Left ventricle myocardium inferior (tissue), 1 donor: Measurements from ENCODE around the gene FBXW4. TPM values are rescaled to one million over a fixed set of nuclear protein-coding genes. Genes with fewer than 3 reads are reported as not detected.

ENCODE experiments used
- DNase-seq: peaks from one replicate; pipeline ENCODE4 v3.0.0-alpha.2; 2020
- H3K27ac ChIP-seq: fragments of 200-600 bp; replicated peaks from 2 replicates; pipeline ENCODE4 v1.8.0; 2021
- H3K27me3 ChIP-seq: fragments of 200-600 bp; 2 replicates; pipeline ENCODE4 v1.8.0; 2021; ENCODE audit warnings: low read depth
- H3K36me3 ChIP-seq: fragments of 200-600 bp; 2 replicates; pipeline ENCODE4 v1.8.0; 2021
- H3K4me1 ChIP-seq: fragments of 200-600 bp; 2 replicates; pipeline ENCODE4 v1.8.0; 2021
- H3K4me3 ChIP-seq: fragments of 200-600 bp; 2 replicates; pipeline ENCODE4 v1.8.0; 2021; ENCODE audit warnings: mild to moderate bottlenecking, moderate library complexity
- H3K9me3 ChIP-seq: fragments of 200-600 bp; replicated peaks from 2 replicates; pipeline ENCODE4 v1.8.0; 2021
- intact Hi-C: fragments of 100-400 bp; cut with micrococcal nuclease; formaldehyde crosslinking; loops from one replicate; pipeline ENCODE4 v1.11.0; 2022
- total RNA-seq: library from RNA; stranded (reverse); fragmentation: NEBNext Ultra II Directional; extraction: Animal tissue kit (Norgen Biotek cat#: 25700); gene quantifications from one replicate; pipeline ENCODE4 v1.2.1, GENCODE V29; 2021
- TF ChIP-seq, protein P1 (sequence below): fragments of 200-600 bp; IDR thresholded peaks from 2 replicates; pipeline ENCODE4 v1.8.0; 2021; ENCODE audit warnings: antibody characterized with exemption, mild to moderate bottlenecking, borderline replicate concordance
- donor health status: DM: no; HTN: yes; CAD: no; lungs with severe emphysema.

The FBXW4 gene
- total RNA-seq, 1 donor from 2014 or later = 99.1 TPM

DNA sequence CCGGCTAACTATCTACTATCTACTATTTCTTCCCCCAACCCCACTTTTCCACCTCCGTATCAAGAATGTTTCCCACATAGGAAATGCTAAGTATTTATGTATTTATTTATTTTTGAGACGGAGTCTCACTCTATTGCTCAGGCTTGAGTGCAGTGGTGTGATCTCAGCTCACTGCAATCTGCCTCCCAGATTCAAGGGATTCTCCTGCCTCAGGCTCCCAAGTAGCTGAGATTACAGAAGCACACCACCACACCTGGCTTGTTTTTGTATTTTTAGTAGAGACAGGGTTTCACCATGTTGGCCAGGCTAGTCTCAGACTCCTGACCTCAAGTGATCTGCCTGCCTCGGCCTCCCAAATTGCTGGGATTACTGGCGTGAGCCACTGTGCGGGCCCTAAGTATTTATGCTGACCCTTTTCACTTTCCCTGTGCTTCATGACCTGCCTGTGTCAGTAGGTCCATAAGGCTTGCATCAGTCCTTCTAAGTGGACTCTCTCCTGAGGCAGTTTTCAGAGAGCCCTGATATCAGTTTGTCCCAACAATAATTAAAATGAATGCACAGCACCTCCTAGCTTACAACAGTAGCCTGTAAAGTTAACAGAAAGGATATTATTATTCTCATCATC lies 25.7 kb upstream of the FBXW4 start:
- Histone ChIP-seq H3K27me3 (peaks cover 45% of the 10 kb centered on the region), H3K4me3 (no peak overlapping the region), H3K36me3 (no peaks in the 10 kb centered on the region), H3K27ac (no peak overlapping the region), H3K4me1 (no peaks in the 10 kb centered on the region), H3K9me3 (no peaks in the 10 kb centered on the region)
- no peak for DNase-seq
- intact Hi-C loops = no loop called here
- TF ChIP-seq, protein P1, sequence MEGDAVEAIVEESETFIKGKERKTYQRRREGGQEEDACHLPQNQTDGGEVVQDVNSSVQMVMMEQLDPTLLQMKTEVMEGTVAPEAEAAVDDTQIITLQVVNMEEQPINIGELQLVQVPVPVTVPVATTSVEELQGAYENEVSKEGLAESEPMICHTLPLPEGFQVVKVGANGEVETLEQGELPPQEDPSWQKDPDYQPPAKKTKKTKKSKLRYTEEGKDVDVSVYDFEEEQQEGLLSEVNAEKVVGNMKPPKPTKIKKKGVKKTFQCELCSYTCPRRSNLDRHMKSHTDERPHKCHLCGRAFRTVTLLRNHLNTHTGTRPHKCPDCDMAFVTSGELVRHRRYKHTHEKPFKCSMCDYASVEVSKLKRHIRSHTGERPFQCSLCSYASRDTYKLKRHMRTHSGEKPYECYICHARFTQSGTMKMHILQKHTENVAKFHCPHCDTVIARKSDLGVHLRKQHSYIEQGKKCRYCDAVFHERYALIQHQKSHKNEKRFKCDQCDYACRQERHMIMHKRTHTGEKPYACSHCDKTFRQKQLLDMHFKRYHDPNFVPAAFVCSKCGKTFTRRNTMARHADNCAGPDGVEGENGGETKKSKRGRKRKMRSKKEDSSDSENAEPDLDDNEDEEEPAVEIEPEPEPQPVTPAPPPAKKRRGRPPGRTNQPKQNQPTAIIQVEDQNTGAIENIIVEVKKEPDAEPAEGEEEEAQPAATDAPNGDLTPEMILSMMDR = no peak

DNA sequence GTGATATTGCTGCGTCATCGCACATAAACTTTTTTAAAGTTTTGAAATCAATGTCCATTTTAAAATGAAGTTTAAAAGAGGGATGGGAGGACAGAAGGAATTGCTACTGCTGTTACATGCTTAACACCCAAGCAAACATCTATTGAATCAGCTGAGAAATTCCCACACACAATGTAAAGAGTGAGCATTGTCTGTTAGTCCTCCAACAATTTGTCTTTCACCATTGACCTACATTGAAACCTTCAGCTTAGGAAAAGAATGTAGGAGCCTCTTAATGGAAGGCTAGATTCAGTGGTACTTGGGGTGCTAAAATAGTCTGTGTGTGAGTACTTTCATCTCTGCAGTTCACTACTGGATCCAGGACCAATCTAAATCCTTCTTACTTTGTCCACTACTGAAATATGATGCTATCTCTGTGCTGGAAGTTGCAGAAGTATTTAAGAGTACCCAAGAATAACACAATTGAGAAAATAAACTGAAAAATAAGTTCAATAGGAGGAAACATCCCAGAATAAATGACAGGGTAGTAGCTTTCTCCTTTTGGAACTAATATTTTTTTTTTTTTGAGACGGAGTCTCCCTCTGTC lies 23.8 kb upstream of the FBXW4 start:
- intact Hi-C loops = no loop called here
- Histone ChIP-seq H3K4me1 (no peaks in the 10 kb centered on the region), H3K27ac (no peak overlapping the region), H3K27me3 (peaks cover 47% of the 10 kb centered on the region), H3K36me3 (no peaks in the 10 kb centered on the region), H3K4me3 (no peak overlapping the region), H3K9me3 (no peaks in the 10 kb centered on the region)
- TF ChIP-seq, protein P1 = no peak
- DNase-seq = no peak

DNA sequence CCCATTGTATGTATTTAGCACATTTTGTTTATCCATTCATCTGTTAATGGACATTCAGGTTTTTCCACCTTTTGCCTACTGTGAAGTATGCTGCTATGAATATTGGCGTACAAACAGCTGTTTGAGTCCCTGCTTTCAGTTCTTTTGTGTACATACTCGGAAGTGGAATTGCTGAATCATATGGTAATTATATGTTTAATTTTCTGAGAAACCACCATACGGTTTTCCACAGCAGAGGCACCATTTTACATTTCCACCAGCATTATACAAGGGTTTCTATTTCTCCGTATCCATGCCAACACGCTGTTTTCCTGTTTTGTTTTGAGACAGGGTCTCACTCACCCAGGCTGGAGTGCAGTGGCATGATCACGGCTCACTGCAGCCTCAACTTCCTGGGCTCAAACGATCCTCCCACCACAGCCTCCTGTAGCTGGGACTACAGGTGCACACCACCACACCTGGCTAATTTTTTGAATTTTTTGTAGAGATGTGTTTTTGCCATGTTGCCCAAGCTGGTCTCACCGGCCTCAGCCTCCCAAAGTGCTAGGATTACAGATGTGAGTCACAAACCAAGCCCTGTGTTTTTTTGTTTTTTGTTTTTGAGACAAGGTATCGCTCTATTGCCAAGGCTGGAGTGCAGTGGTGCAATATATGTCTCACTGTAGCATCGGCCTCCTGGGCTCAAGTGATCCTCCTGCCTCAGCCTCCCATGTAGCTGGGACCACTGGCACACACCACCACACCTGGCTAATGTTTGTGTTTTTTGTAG lies 22.1 kb upstream of the FBXW4 start:
- DNase-seq = no peak

DNA sequence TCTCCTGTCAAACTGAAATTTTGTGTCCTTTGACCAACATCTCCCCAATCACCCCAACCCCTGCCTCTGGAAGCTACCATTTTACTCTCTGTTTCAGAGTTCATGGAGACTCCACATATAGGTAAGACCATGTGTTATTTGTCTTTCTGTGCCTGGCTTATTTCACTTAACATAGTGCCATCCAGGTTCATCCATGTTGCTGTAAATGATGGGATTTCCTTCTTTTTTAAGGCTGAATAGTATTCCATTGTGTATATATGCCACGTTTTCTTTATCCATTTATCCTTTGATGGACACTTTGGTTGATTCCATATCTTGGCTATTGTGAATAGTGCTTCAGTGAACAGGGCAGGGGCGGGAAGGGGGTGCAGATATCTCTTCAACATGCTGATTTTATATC lies 18.0 kb upstream of the FBXW4 start:
- peaks cover 63% of the 10 kb centered on the region for H3K27me3 ChIP-seq
- no peaks in the 10 kb centered on the region for H3K9me3 ChIP-seq
- intact Hi-C loops = no loop called here
- TF ChIP-seq, protein P1 = no peak
- H3K4me1 ChIP-seq = peaks cover 5% of the 10 kb centered on the region
- no peaks in the 10 kb centered on the region for H3K36me3 ChIP-seq
- no peak overlapping the region for H3K27ac ChIP-seq
- no peak for DNase-seq
- no peak overlapping the region for H3K4me3 ChIP-seq

More for the DNA sequence above, 22.1 kb upstream of the FBXW4 start:
- intact Hi-C loops = no loop called here
- Histone ChIP-seq H3K4me1 (no peaks in the 10 kb centered on the region), H3K36me3 (no peaks in the 10 kb centered on the region), H3K27me3 (peaks cover 49% of the 10 kb centered on the region), H3K4me3 (no peak overlapping the region), H3K9me3 (no peaks in the 10 kb centered on the region), H3K27ac (no peak overlapping the region)
- TF ChIP-seq, protein P1 = no peak

DNA sequence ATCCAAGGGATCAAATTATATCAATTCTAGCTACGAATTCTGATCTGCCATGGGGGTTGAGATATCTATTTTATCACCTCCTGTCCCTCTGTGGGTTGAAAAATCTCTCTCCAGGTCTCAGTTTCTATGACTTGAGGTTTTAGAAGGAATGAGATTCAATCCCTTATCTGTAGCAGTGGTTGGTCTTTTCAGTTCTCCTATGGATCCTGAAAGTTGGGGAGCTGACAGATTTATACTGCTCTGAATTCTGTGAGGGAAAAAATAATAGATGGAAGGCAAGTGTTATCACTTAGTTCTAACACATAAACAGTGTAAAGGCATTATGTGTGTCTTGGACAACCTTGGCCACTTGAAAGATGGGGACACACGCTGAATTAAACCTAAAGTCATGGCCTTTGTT lies 15.8 kb upstream of the FBXW4 start:
- DNase-seq = no peak
- peaks cover 75% of the 10 kb centered on the region for H3K27me3 ChIP-seq
- TF ChIP-seq, protein P1 = no peak
- no peaks in the 10 kb centered on the region for H3K36me3 ChIP-seq
- peaks cover 5% of the 10 kb centered on the region for H3K4me1 ChIP-seq
- H3K9me3 ChIP-seq = no peaks in the 10 kb centered on the region
- H3K4me3 ChIP-seq = no peak overlapping the region
- no peak overlapping the region for H3K27ac ChIP-seq
- intact Hi-C loops = no loop called here
